PC-9 (cell line): ENCODE data around the gene CACNA1S. TPM values are rescaled to one million over a fixed set of nuclear protein-coding genes. Genes with fewer than 3 reads are reported as not detected.
A peak's percentile ranks its signal among the peaks of the same experiment; 100 is the strongest.

Experiments used
- BruUV-seq: library from RNA; stranded (reverse); fragments of 400-500 nt; replicated peaks from 2 replicates; lab custom pipeline; 2021; lab: Mats Ljungman, UMichigan
- CTCF ChIA-PET: fragments of 300-600 bp; sonication (Branson Sonifier 250); formaldehyde crosslinking; loops from one replicate; lab custom pipeline; 2022; ENCODE audit warnings: antibody characterized with exemption; lab: Charles Lee
- POLR2A ChIA-PET: fragments of 300-600 bp; sonication (Branson Sonifier 250); formaldehyde crosslinking; loops from one replicate; lab custom pipeline; 2022; ENCODE audit warnings: antibody characterized with exemption; ENCODE audit not compliant: unreplicated experiment; lab: Charles Lee
- DNase-seq, 2 experiments: peaks; one replicate each; pipeline versions ENCODE4 v3.0.0 to v3.0.0-alpha.2; 2015 to 2022; ENCODE audit warnings: mixed read lengths in 1 of 2
- H2AFZ ChIP-seq: fragments of 200-600 bp; sonication (generic); 2 replicates; pipeline ENCODE4 v1.8.1; 2017; ENCODE audit warnings: antibody characterized with exemption
- H3F3A ChIP-seq: fragments of 200-600 bp; sonication (generic); 2 replicates; pipeline ENCODE4 v1.8.1; 2017; ENCODE audit warnings: antibody characterized with exemption, mild to moderate bottlenecking, low read depth; ENCODE audit not compliant: insufficient read depth
- H3K27ac ChIP-seq: fragments of 200-600 bp; sonication (generic); 2 replicates; pipeline ENCODE4 v1.6.1; 2016; ENCODE audit warnings: mixed run types
- H3K27me3 ChIP-seq: fragments of 200-600 bp; sonication (generic); 2 replicates; pipeline ENCODE4 v1.6.1; 2016; ENCODE audit warnings: low read depth, mixed run types; ENCODE audit not compliant: insufficient read depth
- H3K36me3 ChIP-seq: fragments of 200-600 bp; sonication (generic); 2 replicates; pipeline ENCODE4 v1.6.1; 2016; ENCODE audit warnings: low read depth, mixed run types
- H3K4me1 ChIP-seq: fragments of 200-600 bp; sonication (generic); replicated peaks from 2 replicates; pipeline ENCODE4 v1.6.1; 2016; ENCODE audit warnings: mixed run types; ENCODE audit not compliant: insufficient read depth
- H3K4me2 ChIP-seq: fragments of 200-600 bp; sonication (generic); 2 replicates; pipeline ENCODE4 v1.6.1; 2017; ENCODE audit warnings: mixed run types
- H3K4me3 ChIP-seq: fragments of 200-600 bp; sonication (generic); 2 replicates; pipeline ENCODE4 v1.6.1; 2016; ENCODE audit warnings: mixed run types
- H3K79me2 ChIP-seq: fragments of 200-600 bp; sonication (generic); 2 replicates; pipeline ENCODE4 v1.6.1; 2017; ENCODE audit warnings: low read depth, mixed run types
- H3K9me2 ChIP-seq: fragments of 200-600 bp; sonication (generic); 2 replicates; pipeline ENCODE4 v1.8.1; 2017; ENCODE audit warnings: mild to moderate bottlenecking; ENCODE audit not compliant: insufficient read depth
- H3K9me3 ChIP-seq: fragments of 200-600 bp; sonication (generic); 2 replicates; pipeline ENCODE4 v1.8.1; 2016; ENCODE audit warnings: low read depth; ENCODE audit not compliant: insufficient read depth
- H4K20me1 ChIP-seq: fragments of 200-600 bp; sonication (generic); 2 replicates; pipeline ENCODE4 v1.8.1; 2017; ENCODE audit not compliant: insufficient read depth
- EZH2 ChIP-seq: fragments of 200-600 bp; sonication (generic); IDR thresholded peaks from 2 replicates; pipeline ENCODE4 v1.8.0; 2017; ENCODE audit warnings: antibody characterized with exemption, low read depth
- intact Hi-C: fragments of 100-400 bp; cut with micrococcal nuclease; formaldehyde crosslinking; loops from one replicate; pipeline ENCODE4 v1.10.0; 2022; ENCODE audit not compliant: unreplicated experiment
- total RNA-seq: library from RNA; stranded (reverse); gene quantifications from 2 replicates; pipeline ENCODE4 v1.2.3, GENCODE V29; 2021
- TF ChIP-seq, protein P1 (sequence below): fragments of 200-600 bp; sonication (generic); conservative IDR thresholded peaks from 2 replicates; pipeline ENCODE4 v1.6.1; 2017; ENCODE audit warnings: mixed run types, antibody characterized with exemption, mild to moderate bottlenecking, moderate library complexity

The CACNA1S gene
- total RNA-seq, 1 experiment from 2014 or later, result not detected

GRCh38 chr1:201126463-201126831 is 14.2 kb upstream of the CACNA1S start:
- peaks cover 15% of the 10 kb centered on the region for H3K4me1 ChIP-seq
- no peak for DNase-seq
- intact Hi-C loops, result loop anchor here (5.0 kb wide), 1 partner anchor 96 kb away; no protein-coding TSS in a partner anchor
- no peaks in the 10 kb centered on the region for H3K9me2 ChIP-seq
- H4K20me1 ChIP-seq, result no peaks in the 10 kb centered on the region
- peak overlapping the region; percentile 71 for H3K4me2 ChIP-seq
- no peak for TF ChIP-seq EZH2
- TF ChIP-seq, protein P1, sequence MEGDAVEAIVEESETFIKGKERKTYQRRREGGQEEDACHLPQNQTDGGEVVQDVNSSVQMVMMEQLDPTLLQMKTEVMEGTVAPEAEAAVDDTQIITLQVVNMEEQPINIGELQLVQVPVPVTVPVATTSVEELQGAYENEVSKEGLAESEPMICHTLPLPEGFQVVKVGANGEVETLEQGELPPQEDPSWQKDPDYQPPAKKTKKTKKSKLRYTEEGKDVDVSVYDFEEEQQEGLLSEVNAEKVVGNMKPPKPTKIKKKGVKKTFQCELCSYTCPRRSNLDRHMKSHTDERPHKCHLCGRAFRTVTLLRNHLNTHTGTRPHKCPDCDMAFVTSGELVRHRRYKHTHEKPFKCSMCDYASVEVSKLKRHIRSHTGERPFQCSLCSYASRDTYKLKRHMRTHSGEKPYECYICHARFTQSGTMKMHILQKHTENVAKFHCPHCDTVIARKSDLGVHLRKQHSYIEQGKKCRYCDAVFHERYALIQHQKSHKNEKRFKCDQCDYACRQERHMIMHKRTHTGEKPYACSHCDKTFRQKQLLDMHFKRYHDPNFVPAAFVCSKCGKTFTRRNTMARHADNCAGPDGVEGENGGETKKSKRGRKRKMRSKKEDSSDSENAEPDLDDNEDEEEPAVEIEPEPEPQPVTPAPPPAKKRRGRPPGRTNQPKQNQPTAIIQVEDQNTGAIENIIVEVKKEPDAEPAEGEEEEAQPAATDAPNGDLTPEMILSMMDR, result no peak
- H3K9me3 ChIP-seq, result no peaks in the 10 kb centered on the region
- no peaks in the 10 kb centered on the region for H3K27me3 ChIP-seq
- H2AFZ ChIP-seq, result no peak overlapping the region
- no TSS peak for BruUV-seq
- ChIA-PET CTCF (interaction anchor here (0.7 kb wide), 1 partner anchor 28 kb away, joined by 4 read pairs; no protein-coding TSS in a partner anchor), POLR2A (interaction anchor here (0.7 kb wide), 1 partner anchor 231 kb away, joined by 3 read pairs; no protein-coding TSS in a partner anchor)
- H3K79me2 ChIP-seq, result no peaks in the 10 kb centered on the region
- H3F3A ChIP-seq, result no peaks in the 10 kb centered on the region
- H3K36me3 ChIP-seq, result no peaks in the 10 kb centered on the region
- H3K4me3 ChIP-seq, result peak overlapping the region; percentile 26; the same call in 1 of the 2 replicates
- H3K27ac ChIP-seq, result no peak overlapping the region

DNA sequence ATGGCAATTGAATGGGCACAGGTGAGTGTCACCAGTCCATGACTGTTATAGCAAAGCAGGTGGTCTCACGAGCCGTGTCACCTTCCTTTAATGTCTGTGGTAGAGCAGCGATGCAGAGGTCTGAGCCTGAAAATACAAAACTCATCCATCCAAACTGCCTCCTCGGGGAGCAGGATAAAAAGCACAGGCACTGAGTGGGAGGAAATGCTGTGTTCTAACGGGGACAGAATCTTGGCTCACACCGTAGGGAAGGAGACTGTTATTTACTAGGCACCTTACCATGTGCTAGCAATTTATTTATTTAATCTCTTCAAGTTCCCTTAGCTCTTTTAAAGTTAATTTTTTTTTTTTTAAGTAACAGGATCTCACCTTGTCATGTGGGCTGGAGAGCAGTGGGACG is 13.6 kb upstream of the CACNA1S start:
- CTCF ChIA-PET, result interaction anchor here (0.6 to 0.7 kb wide), 2 partner anchors 28 to 147 kb away, joined by 3 to 4 read pairs; no protein-coding TSS in a partner anchor

GRCh38 chr1:201125019-201125418 is 12.8 kb upstream of the CACNA1S start:
- H3K9me3 ChIP-seq, result no peaks in the 10 kb centered on the region
- CTCF ChIA-PET, result no interaction called here
- H3K27me3 ChIP-seq, result no peaks in the 10 kb centered on the region
- no peak overlapping the region for H3K27ac ChIP-seq
- H3K4me1 ChIP-seq, result peaks cover 15% of the 10 kb centered on the region
- H4K20me1 ChIP-seq, result no peaks in the 10 kb centered on the region
- BruUV-seq, result no TSS peak
- no peak for DNase-seq
- no peaks in the 10 kb centered on the region for H3K36me3 ChIP-seq
- no peaks in the 10 kb centered on the region for H3K79me2 ChIP-seq
- H2AFZ ChIP-seq, result no peak overlapping the region
- TF ChIP-seq EZH2, result no peak
- TF ChIP-seq, protein P1, result no peak
- H3K4me3 ChIP-seq, result no peak overlapping the region
- no peaks in the 10 kb centered on the region for H3F3A ChIP-seq
- H3K4me2 ChIP-seq, result no peak overlapping the region
- intact Hi-C loops, result loop anchor here (5.0 kb wide), 1 partner anchor 97 kb away; no protein-coding TSS in a partner anchor
- POLR2A ChIA-PET, result no interaction called here
- H3K9me2 ChIP-seq, result no peaks in the 10 kb centered on the region

More for the DNA sequence above, 13.6 kb upstream of the CACNA1S start:
- Histone ChIP-seq H4K20me1 (no peaks in the 10 kb centered on the region), H3K4me1 (peaks cover 15% of the 10 kb centered on the region), H3K9me2 (no peaks in the 10 kb centered on the region), H3K27ac (no peak overlapping the region), H3K79me2 (no peaks in the 10 kb centered on the region), H3K4me2 (no peak overlapping the region), H2AFZ (no peak overlapping the region), H3K27me3 (no peaks in the 10 kb centered on the region), H3K9me3 (no peaks in the 10 kb centered on the region), H3K36me3 (no peaks in the 10 kb centered on the region), H3K4me3 (no peak overlapping the region), H3F3A (no peaks in the 10 kb centered on the region)
- no peak for DNase-seq
- TF ChIP-seq EZH2, result no peak
- TF ChIP-seq, protein P1, result no peak
- POLR2A ChIA-PET, result no interaction called here
- intact Hi-C loops, result loop anchor here (5.0 kb wide), 1 partner anchor 97 kb away; no protein-coding TSS in a partner anchor
- no TSS peak for BruUV-seq
